Body of pancreas (tissue), 4 donors: ENCODE data around the gene APLP2.

Experiments used
- CTCF ChIP-seq, 7 experiments: fragments of 450-650 bp in 4 of 7; fragments of 200-600 bp in 3 of 7; sonication (generic) in 3 of 7; IDR thresholded peaks; one replicate each; pipeline ENCODE4 v1.5.1; 2016 to 2019; ENCODE audit warnings: antibody characterized with exemption in 7 of 7
- POLR2A ChIP-seq, 3 donors: fragments of 450-650 bp; IDR thresholded peaks; one replicate each; pipeline ENCODE4 v1.6.1; 2016; ENCODE audit warnings: antibody characterized with exemption in 3 of 3, mild to moderate bottlenecking in 2 of 3

- no peak for TF ChIP-seq CTCF (IDR thresholded peaks at IDR 0.05)
- TF ChIP-seq POLR2A (IDR thresholded peaks at IDR 0.05), result no peak
These were observed 1.6 kb downstream of the APLP2 start for GRCh38 chr11:130071211-130071712.
